Frontal cortex (tissue), 4 donors: ENCODE data around the gene DCC. TPM values are rescaled to one million over a fixed set of nuclear protein-coding genes. Genes with fewer than 3 reads are reported as not detected.
"Not testable (repeated sequence)": the region's sequence is repeated elsewhere in the genome, so short reads cannot be mapped to it uniquely, and the experiment has no call there.

Source experiments
- DNase-seq, 2 donors: peaks; one replicate each; pipeline ENCODE4 v3.0.0; 2012; ENCODE audit warnings: low spot score in 2 of 2
- FAIRE-seq: peaks from 2 replicates; lab custom pipeline; 2012; peaks lifted over from hg19 to GRCh38; lab: Jason Lieb, UNC
- total RNA-seq: library from RNA; depleted of rRNA; stranded (reverse); fragments of >200 nt; gene quantifications from one replicate; pipeline ENCODE4 v1.2.3, GENCODE V29; 2014
- donor health status: control.
- donor health status: control.
- donor health status: control.

The DCC gene
- total RNA-seq, 1 donor from 2014 or later = 15.1 TPM

DNA sequence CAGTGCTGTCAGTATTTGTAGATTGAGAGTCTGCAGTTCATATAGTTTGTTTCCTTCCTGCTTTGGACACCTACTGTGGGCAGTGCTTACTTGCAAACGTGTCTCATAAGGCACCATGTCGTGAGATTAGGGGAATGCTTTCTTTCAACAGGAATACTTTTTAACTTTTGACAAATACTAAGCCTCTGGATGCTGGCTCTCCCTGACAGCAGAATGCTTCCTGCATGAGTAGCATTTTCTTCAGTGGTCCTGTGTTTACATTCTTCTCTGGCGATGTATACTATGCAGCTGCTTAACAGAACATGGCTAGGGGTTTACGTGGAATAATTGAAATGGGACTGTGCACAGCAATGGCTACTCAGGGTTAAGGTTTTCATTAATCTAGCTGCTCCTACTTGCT lies 1077.0 kb downstream of the DCC start:
- DNase-seq (no peak), FAIRE-seq (no peak)

DNA sequence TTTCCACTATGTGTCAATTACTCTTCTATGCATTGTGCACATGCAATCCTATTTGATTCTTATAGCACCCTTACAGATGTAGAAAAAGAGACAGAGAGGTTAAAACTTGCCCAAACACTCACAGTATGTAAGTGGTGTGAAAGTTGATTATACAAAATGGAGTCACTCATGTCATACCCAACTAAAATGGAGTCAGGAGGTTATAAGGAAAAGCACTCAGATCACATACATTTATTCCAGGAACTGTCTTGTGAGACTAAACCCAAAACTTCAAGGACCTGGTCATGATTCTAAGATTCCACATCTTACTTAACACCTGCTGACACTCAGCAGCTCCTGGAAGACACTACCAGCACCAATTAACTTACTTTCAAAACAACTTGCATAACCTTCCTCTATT lies 1081.9 kb downstream of the DCC start:
- DNase-seq (no peak), FAIRE-seq (no peak)

DNA sequence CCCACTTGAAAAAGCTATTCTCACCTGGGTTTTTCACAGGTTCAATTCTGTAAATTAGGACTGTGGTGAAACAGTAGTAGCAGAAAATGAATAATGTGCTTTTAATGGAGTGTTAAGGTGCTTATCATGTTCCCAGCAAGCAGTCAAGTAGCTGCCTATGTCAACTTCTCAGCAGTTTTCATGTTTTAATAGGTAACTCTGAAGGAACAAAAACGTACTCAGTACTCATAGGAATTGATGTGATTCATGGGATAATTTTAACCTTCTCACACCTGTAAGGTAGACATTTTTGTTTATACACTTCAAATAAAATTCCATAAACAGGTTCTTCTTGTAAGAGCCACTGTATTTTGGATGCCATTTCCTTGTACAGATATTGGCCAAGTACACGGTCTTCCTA lies 1082.9 kb downstream of the DCC start:
- DNase-seq (no peak), FAIRE-seq (no peak)

DNA sequence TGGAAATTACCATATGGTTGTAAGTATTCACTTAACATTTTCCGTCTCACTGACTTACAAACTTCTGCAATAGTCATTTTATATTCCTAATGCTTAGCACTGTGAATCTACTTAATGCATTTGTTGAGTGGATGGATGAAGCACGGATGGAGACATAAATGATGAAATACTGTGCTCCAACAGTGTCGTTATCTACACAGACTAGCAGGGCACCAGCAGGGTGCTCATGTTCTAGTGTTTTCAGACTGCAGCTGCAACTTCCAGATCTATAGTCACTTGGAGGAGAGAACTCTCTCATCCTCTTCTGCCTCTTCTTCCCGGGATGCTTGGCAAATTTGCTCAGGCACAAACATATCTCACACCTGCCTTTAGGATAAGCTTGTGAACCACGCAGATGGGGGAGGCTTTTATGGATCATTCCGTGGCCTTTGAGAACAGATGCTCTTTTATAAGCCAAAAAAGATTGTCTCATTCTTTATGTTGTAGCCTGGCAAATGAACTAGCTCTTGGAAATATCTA lies 1086.7 kb downstream of the DCC start:
- no peak for FAIRE-seq
- no peak for DNase-seq

DNA sequence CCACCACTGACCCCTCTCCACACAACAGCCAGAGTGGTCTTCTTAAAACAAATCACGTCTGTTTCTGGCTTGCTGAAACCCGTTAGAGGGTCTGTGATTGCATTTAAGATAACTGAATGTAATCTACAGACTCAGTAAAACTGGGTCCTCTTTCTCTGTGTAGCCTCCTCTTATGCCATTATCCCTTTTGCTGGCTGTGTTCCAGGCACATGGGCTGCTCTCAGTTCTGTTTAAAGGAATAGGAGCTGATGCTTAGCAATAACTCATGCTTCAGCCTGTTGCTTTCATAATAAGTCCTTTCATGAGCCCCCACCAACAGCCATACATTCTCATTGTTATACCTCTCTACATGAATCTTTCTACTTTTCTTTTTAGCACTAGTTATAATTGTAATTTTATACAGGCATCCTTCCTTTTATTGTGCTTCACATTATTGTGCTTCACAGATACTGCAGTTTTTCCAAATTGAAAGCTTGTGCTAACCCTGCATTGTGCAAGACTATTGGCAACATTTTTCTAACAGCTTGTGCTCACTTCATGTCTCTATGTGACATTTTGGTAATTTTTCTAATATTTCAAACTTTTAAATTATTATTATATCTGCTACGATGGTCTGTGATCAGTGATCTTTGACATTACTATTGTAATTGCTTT lies 1101.9 kb downstream of the DCC start:
- DNase-seq = no peak
- FAIRE-seq = no peak

DNA sequence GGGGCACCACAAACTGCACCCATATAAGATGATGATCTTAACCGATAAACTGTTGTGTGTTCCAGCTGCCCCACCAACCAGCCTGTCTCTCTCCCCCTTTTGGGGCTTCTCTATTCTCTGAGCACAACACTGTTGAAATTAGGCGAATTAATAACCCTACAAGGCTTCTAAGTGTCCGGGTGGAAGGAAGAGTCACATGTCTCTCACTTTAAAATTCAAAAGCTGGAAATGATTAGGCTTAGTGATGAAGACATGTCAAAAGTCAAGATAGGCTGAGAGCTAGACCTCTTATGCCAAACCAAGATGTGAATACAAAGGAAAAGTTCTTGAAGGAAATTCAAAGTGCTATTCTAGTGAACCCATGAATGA lies 1102.4 kb downstream of the DCC start:
- DNase-seq (no peak), FAIRE-seq (no peak)

DNA sequence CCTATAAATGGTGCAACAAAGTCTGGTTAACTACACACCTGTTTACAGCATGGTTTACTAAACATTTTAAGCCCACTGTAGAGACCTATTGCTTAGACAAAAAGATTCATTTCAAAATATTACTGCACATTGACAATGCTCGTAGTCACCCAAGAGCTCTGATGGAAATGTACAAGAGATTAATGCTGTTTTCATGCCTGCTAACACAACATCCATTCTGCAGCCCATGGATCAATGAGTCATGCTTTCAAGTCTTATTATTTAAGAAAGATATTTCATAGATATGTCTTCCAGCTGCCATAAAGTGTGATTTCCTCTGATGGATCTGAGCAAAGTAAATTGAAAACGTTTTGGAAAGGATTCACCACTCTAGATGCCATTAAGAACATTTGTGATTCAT lies 1103.3 kb downstream of the DCC start:
- FAIRE-seq (no peak), DNase-seq (no peak)

DNA sequence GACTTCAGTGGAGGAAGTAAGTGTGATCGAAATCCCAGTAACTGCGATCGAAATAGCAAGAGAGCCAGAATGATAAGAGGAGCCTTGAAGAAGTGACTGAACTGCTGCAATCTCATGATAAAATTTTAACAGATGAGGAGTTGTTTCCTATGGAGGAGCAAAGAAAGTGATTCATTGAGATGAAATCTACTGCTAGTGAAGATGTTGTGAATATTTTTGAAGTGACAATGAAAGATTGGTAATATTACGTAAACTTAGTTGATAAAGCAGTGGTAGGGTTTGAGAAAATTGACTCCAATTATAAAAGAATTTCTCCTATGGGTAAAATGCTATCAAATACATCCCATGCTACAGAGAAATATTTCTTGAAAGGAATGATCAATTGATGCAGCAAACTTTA lies 1103.8 kb downstream of the DCC start:
- DNase-seq = no peak
- no peak for FAIRE-seq

DNA sequence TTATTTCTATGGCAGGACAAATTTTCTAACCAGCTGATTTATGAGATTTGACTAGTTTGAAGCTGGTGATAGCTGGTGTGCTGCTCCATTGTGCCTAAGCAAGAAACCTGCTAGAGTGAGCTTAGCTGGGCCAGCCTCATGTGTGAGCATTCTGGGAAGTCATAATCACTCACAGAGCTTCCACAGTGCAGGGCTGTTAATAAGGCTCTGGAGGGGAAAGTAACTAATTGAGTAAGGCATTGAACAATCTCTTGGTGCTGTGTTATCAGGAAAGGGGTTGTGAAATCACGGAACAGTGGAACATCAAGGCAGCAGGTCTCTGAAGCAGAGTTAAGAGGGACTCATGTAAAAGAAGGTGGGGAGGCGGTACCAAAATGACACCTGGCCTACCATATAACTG lies 1111.9 kb downstream of the DCC start:
- DNase-seq (no peak), FAIRE-seq (no peak)

DNA sequence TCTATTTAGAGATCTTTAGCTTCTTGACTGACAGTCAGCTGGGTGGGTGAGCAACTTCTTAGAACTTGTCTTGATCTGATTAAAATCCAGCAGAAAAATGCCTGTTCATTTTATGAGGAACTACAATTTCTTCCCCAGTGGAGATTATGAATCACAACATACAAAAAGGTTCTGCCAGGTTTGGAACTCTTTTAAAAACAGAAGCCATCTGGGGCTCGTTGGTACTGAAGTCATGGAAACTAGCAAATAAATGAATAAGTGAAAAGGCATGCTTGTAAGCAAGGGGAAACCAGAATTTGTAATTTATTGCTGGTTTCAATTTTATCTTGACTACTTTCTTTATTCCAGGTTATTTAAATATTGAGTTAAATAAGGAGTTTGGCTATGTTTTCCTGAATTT lies 1117.1 kb downstream of the DCC start:
- DNase-seq (no peak), FAIRE-seq (no peak)

DNA sequence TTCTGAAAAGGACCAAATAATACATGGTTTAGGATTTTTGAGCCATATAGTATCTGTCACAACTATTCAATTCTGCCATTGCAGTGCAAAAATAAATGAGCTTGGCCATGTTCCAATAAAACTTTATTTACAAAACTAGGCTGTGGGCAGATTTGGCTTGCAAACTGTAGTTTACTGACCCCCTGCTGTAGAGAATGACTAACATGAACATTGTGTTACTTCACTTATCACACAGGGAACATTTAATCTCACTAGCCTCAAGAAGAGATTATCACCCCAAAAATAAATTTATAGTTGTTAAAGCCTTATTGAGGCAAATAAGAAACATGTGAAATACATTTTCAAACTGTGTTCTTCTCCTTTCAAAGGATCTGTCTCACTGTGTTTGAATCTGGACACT lies 1118.3 kb downstream of the DCC start:
- no peak for FAIRE-seq
- no peak for DNase-seq

DNA sequence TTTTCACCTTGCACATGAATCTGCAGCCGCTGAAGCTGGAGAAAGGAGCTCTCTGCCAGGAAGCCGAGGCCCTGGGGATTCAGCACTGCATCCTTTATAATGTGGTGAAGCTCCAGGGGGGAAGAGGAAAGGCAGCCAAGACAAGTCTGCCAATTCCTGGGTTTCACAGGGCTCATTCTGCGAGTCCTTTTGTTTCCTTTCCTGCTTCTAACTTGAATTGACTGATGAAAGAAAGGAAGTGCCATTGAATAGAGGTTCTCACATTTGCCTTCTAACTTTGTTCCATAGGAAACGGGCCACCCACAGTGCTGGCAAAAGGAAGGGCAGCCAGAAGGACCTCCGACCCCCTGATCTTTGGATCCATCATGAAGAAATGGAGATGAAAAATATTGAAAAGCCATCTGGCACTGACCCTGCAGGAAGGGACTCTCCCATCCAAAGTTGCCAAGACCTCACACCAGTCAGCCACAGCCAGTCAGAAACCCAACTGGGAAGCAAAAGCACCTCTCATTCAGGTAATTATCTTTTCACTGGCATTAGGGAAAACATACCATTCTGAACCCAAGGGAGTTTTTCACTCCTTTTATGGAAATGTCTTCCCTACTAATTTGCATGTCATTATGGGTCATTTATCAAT lies 1119.1 kb downstream of the DCC start:
- FAIRE-seq (no peak), DNase-seq (peak in 1 of 2 donors; percentile 6)

DNA sequence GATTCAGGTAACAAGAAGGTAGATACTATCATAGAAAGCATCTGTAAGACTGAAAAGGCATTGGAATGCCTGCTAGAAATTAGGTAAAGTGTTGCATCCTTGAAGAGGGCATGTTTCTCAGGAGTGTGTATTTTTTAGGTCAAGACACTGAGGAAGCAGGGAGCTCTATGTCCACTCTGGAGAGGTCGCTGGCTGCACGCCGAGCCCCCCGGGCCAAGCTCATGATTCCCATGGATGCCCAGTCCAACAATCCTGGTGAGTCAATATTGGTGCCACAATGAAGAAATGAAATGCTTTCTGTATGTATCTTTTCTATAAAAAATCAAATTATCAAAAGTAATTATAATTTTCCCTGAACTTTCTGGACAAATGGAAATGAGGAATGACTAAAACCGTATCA lies 1127.8 kb downstream of the DCC start:
- no peak for FAIRE-seq

DNA sequence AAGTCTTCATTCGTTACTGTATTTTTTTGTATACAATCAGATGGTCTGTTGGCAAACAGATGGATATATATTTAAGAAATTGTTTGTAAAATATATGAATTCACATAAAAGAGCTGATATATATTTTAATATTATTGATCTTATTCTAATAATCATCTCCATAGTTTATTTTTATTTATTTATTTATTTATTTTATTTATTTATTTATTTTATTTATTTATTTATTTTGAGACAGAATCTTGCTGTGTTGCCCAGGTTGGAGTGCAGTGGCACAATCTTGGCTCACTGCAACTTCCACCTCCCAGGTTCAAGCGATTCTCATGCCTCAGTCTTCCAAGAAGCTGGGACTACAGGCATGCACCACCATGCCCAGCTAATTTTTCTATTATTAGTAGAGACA lies 1128.2 kb downstream of the DCC start:
- not testable (repeated sequence) for DNase-seq
- FAIRE-seq = peak; percentile 90

More for the DNA sequence above, 1127.8 kb downstream of the DCC start:
- DNase-seq = no peak

DNA sequence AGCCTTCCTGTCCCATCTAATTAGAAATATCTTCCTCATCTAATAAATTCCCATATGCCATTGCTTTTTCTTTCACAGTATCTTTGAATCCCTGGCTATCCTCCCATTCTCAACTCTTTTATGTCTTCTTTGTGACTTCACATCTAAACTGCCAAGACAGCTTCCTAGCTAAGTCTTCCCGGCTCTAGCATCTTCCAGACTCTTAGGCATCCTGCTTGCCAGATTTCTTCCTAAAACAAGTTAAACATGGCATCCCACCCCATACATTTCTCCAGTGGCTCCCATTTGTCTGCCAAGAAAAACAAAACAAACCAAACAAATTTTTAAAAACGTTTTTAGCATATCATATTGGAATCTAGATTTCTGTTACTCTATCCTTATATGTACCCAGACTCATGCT lies 1132.5 kb downstream of the DCC start:
- DNase-seq (no peak), FAIRE-seq (no peak)

DNA sequence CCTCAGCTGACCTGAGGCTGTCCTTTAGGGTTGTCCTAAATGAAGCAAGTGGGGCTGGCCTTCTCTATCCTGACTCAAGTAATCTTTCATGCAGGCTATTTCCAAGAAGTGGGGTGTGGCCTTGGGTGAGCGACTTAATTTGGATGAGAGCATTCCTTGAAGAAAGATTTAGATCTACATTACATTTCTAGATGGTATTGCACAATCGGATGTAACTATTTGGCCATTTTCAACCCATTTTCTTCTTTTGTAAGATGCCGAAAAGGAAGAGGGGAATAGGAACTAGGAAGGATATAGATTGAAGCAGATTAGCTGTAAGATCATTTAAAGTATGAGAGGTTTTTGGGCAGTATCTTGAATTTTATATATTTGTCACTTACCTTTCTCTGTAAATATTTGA lies 1138.2 kb downstream of the DCC start:
- DNase-seq (no peak), FAIRE-seq (no peak)

DNA sequence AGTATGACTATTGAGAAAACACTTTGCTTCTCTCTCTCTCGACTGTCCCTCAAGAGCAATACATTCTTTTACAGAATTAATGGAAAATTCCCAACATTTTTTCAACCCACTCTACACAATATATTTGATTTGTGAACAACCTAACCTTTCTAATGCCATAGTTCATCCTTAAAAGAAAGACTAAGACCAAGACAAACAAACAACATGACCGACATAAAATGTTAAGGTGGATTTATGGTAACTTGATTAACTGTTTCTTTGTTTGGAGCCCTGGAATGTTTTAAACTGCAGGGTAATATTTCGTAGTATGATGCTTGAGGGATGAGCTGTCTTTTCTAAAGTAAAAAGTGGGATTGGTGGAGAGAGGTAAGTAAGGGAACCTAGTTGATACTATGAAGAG lies 1146.3 kb downstream of the DCC start:
- DNase-seq (no peak), FAIRE-seq (no peak)

DNA sequence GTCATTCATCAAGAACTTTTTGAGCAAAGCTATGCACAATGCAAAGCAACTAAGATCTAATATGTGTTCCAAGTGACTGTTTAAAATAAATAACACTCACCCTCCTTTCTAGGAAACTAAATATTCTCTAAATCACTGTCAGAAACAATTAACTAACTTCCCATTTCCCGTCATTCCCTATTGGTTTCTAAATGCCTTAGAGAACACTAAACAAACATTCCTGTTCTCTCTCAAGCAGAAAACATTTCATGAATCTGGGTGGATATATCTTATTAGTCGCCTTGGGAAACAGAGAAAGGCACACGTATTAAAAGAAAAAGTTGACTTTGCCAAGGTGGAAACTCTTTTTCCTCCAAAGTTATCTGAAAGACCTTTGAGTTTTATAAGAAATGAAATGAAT lies 1149.3 kb downstream of the DCC start:
- FAIRE-seq = no peak
- no peak for DNase-seq

DNA sequence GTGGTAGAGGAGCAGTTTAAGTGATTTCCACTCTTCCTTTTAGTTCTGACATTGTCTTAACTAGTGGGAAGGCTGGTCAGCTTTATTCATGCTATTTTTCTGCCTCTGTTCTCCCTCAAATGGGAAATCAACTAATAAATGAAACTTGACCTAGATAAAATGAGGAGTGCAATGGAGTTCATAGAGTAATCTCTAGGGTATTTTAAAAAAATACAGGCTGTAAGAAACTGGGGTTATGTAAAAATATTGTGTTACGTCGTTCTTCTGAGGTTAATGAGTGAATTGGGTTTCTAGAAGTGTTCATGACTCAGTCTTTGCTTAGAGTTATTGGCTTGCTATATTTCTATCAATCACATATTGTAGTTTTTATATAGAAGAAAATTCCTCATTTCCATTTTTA lies 1150.0 kb downstream of the DCC start:
- no peak for FAIRE-seq
- no peak for DNase-seq

DNA sequence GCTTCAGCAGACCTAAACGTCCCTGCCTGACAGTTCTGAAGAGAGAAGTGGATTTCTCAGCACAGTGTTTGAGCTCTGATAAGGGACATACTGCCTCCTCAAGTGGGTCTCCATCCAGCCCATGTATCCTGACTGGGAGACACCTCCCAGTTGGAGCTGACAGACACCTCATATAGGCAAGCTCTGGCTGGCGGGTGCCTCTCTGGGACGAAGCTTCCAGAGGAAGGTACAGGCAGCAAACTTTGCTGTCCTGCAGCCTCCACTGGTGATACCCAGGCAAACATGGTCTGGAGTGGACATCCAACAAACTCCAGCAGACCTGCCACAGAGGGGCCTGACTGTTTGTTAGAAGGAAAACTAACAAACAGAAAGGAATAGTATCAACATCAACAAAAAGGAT lies 1156.0 kb downstream of the DCC start:
- no peak for FAIRE-seq
- DNase-seq = no peak

DNA sequence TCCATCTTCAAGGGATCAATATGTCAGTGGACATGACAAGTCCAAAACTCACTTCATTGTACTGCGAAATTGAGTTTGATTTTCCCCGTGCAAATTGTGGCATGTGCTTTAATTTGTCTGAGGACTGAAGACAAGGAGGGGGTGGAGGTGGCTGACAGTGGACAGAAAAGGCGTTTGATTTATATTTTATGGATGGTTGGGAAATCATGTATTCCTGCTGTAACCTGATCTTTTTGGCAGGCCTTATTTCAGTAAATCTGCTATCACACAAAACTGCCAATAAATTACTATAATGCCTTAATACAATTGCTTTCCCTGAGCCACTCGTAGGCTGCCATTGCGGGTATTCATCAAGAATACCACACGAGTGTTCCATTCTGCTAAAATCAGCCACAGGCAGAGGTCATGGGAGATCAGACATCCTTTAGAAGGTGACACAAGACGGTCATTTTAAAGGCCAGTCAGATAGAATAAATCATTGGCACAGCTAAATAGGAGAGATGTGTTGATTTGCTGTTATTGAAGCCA lies 1164.0 kb downstream of the DCC start:
- DNase-seq = no peak

DNA sequence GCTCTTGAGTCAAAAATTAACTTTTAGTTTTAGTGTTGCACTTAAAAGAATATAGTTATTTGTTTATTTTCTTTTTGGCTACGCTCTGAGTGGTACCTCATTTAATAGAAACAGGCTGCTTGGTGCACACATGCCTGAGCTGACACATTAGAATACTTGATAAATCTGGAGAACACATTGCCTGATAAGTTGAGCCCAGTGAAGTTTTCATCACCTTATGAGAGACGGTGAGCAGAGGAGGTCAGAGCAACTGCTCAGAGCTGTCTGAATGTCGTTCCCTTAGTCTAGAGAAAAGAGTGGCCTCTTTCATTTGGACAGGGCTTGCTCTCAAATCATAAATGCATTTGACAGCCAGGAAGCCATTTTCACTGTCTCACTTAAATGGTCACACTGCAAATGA lies 1168.5 kb downstream of the DCC start:
- FAIRE-seq (no peak), DNase-seq (no peak)

More for the DNA sequence above, 1164.0 kb downstream of the DCC start:
- no peak for FAIRE-seq
